ENCODE results near the gene HLA-DQA1. TPM values are rescaled to one million over a fixed set of nuclear protein-coding genes. Genes with fewer than 3 reads are reported as not detected.
A peak's percentile ranks its signal among the peaks of the same experiment; 100 is the strongest.
"Not testable (repeated sequence)": the region's sequence is repeated elsewhere in the genome, so short reads cannot be mapped to it uniquely, and the experiment has no call there.

Gene HLA-DQA1
- total RNA-seq, 3 donors from 2014 or later (not counting 1 experiment from before 2014, with no cell fraction given), result 7.0 to 46.7 (median 39.9) TPM

- peaks cover 10% of the 10 kb centered on the region for H3K36me3 Mint-ChIP-seq
- H3K27ac Mint-ChIP-seq, result no peak overlapping the region
- no peaks in the 10 kb centered on the region for H3K9me3 ChIP-seq (ENCODE audit: control insufficient read depth, insufficient read depth, low read length)
- 0% methylated on average over 1 of the region's 2 CpGs for WGBS (ENCODE audit: insufficient coverage)
- DNase-seq, result no peak
- intact Hi-C loops (cut with micrococcal nuclease), result no loop called here
- H3K27me3 ChIP-seq (ENCODE audit: control insufficient read depth, insufficient read depth, low read length), result no peaks in the 10 kb centered on the region
- H3K36me3 ChIP-seq (ENCODE audit: control insufficient read depth, insufficient read depth, low read length), result no peaks in the 10 kb centered on the region
- H3K4me3 ChIP-seq (ENCODE audit: low read length), result no peak overlapping the region
- no peaks in the 10 kb centered on the region for H3K27me3 Mint-ChIP-seq (ENCODE audit: low read depth in 2 of 2)
- ATAC-seq, result no peak
- peaks cover 2 to 6% of the 10 kb centered on the region in 2 donors for H3K9me3 Mint-ChIP-seq
- peaks cover 5 to 6% of the 10 kb centered on the region in 2 donors for H3K4me1 Mint-ChIP-seq
- no peak overlapping the region for H3K4me3 Mint-ChIP-seq
- no peak for TF ChIP-seq CTCF (IDR thresholded peaks at IDR 0.05)
- no peak overlapping the region for H3K27ac ChIP-seq (ENCODE audit: low read length)
- no peaks in the 10 kb centered on the region for H3K4me1 ChIP-seq (ENCODE audit: control insufficient read depth, insufficient read depth, low read length)
These were observed 18.1 kb downstream of the HLA-DQA1 start for GRCh38 chr6:32655203-32655710.

- H3K27me3 ChIP-seq (ENCODE audit: control insufficient read depth, insufficient read depth, low read length); H3K9me3 Mint-ChIP-seq; H3K27ac Mint-ChIP-seq; H3K4me3 ChIP-seq (ENCODE audit: low read length); H3K4me1 Mint-ChIP-seq; intact Hi-C loops (cut with micrococcal nuclease); H3K36me3 ChIP-seq (ENCODE audit: control insufficient read depth, insufficient read depth, low read length); H3K9me3 ChIP-seq (ENCODE audit: control insufficient read depth, insufficient read depth, low read length); ATAC-seq; H3K36me3 Mint-ChIP-seq; H3K27ac ChIP-seq (ENCODE audit: low read length); H3K27me3 Mint-ChIP-seq (ENCODE audit: low read depth in 2 of 2); H3K4me3 Mint-ChIP-seq; DNase-seq; H3K4me1 ChIP-seq (ENCODE audit: control insufficient read depth, insufficient read depth, low read length): not testable (repeated sequence)
- no CpG with 5 or more reads among the region's 6 CpGs for WGBS (ENCODE audit: insufficient coverage)
These were observed 20.1 kb downstream of the HLA-DQA1 start for GRCh38 chr6:32657329-32657728.

GRCh38 chr6:32657819-32658218, 20.6 kb downstream of the HLA-DQA1 start:
- H3K27me3 ChIP-seq (ENCODE audit: control insufficient read depth, insufficient read depth, low read length); H3K4me3 ChIP-seq (ENCODE audit: low read length); H3K4me1 ChIP-seq (ENCODE audit: control insufficient read depth, insufficient read depth, low read length); H3K27me3 Mint-ChIP-seq (ENCODE audit: low read depth in 2 of 2); intact Hi-C loops (cut with micrococcal nuclease); H3K27ac ChIP-seq (ENCODE audit: low read length); H3K9me3 Mint-ChIP-seq; H3K9me3 ChIP-seq (ENCODE audit: control insufficient read depth, insufficient read depth, low read length); DNase-seq; ATAC-seq; H3K36me3 Mint-ChIP-seq; H3K27ac Mint-ChIP-seq; H3K36me3 ChIP-seq (ENCODE audit: control insufficient read depth, insufficient read depth, low read length); H3K4me1 Mint-ChIP-seq; H3K4me3 Mint-ChIP-seq: not testable (repeated sequence)

- DNase-seq (no peak), ATAC-seq (no peak)
- Mint-ChIP-seq H3K9me3 (peaks cover 2 to 6% of the 10 kb centered on the region in 2 donors), H3K4me1 (peaks cover 5 to 6% of the 10 kb centered on the region in 2 donors), H3K4me3 (no peak overlapping the region), H3K36me3 (peaks cover 10% of the 10 kb centered on the region), H3K27ac (peak overlapping the region in 1 of 2 donors; percentile 13), H3K27me3 (ENCODE audit: low read depth in 2 of 2) (peaks cover 0 to 12% of the 10 kb centered on the region in 2 donors)
- Histone ChIP-seq H3K4me1 (ENCODE audit: control insufficient read depth, insufficient read depth, low read length) (no peaks in the 10 kb centered on the region), H3K27me3 (ENCODE audit: control insufficient read depth, insufficient read depth, low read length) (no peaks in the 10 kb centered on the region), H3K4me3 (ENCODE audit: low read length) (no peak overlapping the region), H3K27ac (ENCODE audit: low read length) (no peak overlapping the region), H3K36me3 (ENCODE audit: control insufficient read depth, insufficient read depth, low read length) (no peaks in the 10 kb centered on the region), H3K9me3 (ENCODE audit: control insufficient read depth, insufficient read depth, low read length) (no peaks in the 10 kb centered on the region)
- no peak for TF ChIP-seq CTCF (IDR thresholded peaks at IDR 0.05)
- intact Hi-C loops (cut with micrococcal nuclease), result no loop called here
- 77% methylated on average over 5 of the region's 6 CpGs for WGBS (ENCODE audit: insufficient coverage)
These were observed 21.2 kb downstream of the HLA-DQA1 start for GRCh38 chr6:32658268-32658897.
